ENCODE results near the gene GLS.
A peak's percentile ranks its signal among the peaks of the same experiment; 100 is the strongest.

GLS gene

DNA sequence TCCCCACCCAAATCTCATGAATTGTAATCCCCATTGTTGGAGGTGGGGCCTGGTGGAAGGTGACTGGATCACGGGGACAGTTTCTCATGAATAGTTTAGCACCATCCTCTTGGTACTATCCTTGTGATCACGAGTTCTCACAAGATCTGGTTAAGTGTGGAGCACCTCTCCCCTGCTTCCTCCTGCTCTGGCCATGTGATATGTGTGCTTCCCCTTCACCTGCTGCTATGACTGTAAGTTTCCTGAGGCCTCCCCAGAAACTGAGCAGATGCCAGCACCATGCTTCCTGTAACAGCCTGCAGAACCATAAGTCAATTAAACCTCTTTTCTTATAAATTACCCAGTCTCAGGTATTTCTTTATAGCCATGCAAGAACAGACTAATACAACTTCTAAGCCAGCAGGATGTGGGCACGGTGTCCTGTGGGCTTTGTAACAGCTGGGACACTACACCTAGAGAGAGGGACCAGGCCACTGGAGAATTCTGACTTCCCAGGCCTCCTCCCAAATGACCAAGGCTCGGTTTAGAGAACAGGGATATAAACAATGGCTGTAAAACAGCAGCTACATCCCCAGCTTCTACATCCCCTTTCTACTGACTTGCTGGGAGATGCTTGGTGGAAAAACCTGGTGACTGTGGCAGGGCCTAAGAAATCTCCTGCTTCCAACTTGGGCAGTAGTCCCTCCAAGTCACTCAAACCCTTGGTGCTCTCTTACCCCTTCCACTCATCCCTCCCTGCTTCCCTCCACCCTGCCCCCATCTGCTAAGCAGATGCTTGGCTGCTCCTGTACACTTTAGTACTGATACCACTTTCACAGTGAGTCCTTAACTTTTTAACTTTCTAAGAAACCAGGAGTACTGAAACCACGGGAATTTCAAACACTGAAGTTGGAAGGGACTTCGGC, 123.0 kb downstream of the GLS start:
- Mint-ChIP-seq H3K27ac (peak overlapping the region; percentile 60), H3K36me3 (ENCODE audit: low read depth) (peaks cover 100% of the 10 kb centered on the region), H3K4me3 (no peak overlapping the region), H3K9me3 (peaks cover 21% of the 10 kb centered on the region), H3K27me3 (no peaks in the 10 kb centered on the region), H3K4me1 (ENCODE audit: low read depth) (peaks cover 91% of the 10 kb centered on the region)
- DNase-seq = no peak

DNA sequence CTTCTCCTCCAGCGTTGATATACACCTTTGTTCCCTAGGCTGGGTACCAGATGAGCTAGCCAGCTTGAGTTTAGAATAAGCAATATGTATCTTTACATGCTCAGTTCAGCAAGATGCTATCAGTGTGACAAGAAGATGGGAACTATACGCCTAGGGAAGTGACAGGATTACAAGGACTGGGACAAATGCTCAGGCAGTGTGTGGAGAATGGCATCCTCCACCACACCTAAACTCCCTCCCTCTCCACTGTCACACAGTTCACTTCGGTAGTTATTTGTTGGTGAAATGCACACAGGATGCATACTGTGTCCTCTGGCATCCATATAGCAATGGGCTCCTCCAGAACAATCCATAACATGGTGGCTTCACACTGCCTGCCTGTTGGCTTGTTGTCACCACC, 125.7 kb downstream of the GLS start:
- H3K4me1 Mint-ChIP-seq (ENCODE audit: low read depth) = peaks cover 86% of the 10 kb centered on the region
- DNase-seq = no peak
- H3K36me3 Mint-ChIP-seq (ENCODE audit: low read depth) = peaks cover 90% of the 10 kb centered on the region
- H3K27ac Mint-ChIP-seq = peak overlapping the region; percentile 62
- no peaks in the 10 kb centered on the region for H3K27me3 Mint-ChIP-seq
- H3K9me3 Mint-ChIP-seq = peaks cover 21% of the 10 kb centered on the region
- no peak overlapping the region for H3K4me3 Mint-ChIP-seq

DNA sequence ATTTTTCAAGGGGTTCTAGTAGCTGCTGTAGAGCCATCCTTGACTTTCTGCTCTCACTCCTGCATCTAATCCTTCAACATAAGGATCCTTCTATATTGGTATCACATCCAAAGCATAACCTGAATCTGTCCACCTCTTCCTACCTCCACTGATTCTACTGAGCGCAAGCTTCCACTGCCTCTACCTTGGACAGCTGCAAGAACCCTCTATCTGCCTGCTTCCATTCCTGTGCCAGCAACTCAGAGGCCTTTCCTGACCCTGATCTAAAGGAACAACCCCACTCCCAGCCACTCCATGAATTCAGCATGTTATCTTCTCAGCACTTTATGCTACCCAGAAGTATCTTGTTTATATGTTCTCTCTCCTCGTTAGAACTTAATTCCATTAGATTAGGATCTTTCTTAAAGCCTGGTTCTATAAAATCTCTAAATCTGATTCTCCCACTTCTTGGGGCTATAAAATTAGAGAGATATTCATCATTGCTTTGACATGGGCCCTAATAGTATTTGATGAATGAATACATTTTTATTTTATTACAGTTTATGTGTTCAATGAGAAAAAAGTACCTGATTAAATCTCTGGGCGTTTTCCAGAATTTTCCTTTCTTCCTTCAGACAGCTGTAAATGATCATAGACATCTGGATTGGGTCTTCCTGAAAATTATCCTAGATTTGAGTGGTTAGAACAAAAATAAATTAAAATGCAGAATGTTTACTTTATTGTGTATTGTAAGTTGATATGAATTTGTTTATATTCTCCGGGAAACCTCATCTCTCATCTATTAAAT, 126.6 kb downstream of the GLS start:
- H3K9me3 Mint-ChIP-seq = peaks cover 21% of the 10 kb centered on the region
- peaks cover 83% of the 10 kb centered on the region for H3K4me1 Mint-ChIP-seq (ENCODE audit: low read depth)
- no peak overlapping the region for H3K4me3 Mint-ChIP-seq
- peak overlapping the region; percentile 15 for H3K27ac Mint-ChIP-seq
- no peaks in the 10 kb centered on the region for H3K27me3 Mint-ChIP-seq
- DNase-seq = no peak
- peaks cover 81% of the 10 kb centered on the region for H3K36me3 Mint-ChIP-seq (ENCODE audit: low read depth)

DNA sequence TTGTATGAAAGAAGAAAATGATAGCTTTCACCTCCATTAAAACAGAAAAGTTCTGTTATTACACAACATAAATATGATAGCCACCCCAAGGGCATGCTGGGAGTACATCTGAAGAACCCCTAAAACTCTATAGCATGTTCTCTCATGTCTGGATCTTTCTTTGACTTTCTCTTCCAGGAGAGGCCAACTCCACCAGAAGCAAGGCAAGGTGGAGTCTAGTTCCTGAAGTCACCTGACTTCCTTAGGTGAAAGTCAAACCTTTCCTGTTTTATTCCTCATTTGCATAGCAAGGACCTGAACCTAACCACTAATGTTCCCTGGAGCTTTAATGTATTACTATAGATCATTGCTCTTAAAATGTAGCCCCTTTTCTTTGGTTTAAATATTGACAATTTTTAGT, 127.7 kb downstream of the GLS start:
- no peak for DNase-seq
- H3K27me3 Mint-ChIP-seq = no peaks in the 10 kb centered on the region
- H3K36me3 Mint-ChIP-seq (ENCODE audit: low read depth) = peaks cover 70% of the 10 kb centered on the region
- peaks cover 19% of the 10 kb centered on the region for H3K9me3 Mint-ChIP-seq
- H3K4me1 Mint-ChIP-seq (ENCODE audit: low read depth) = peaks cover 73% of the 10 kb centered on the region
- peak overlapping the region; percentile 60 for H3K27ac Mint-ChIP-seq
- H3K4me3 Mint-ChIP-seq = peak overlapping the region; percentile 6

DNA sequence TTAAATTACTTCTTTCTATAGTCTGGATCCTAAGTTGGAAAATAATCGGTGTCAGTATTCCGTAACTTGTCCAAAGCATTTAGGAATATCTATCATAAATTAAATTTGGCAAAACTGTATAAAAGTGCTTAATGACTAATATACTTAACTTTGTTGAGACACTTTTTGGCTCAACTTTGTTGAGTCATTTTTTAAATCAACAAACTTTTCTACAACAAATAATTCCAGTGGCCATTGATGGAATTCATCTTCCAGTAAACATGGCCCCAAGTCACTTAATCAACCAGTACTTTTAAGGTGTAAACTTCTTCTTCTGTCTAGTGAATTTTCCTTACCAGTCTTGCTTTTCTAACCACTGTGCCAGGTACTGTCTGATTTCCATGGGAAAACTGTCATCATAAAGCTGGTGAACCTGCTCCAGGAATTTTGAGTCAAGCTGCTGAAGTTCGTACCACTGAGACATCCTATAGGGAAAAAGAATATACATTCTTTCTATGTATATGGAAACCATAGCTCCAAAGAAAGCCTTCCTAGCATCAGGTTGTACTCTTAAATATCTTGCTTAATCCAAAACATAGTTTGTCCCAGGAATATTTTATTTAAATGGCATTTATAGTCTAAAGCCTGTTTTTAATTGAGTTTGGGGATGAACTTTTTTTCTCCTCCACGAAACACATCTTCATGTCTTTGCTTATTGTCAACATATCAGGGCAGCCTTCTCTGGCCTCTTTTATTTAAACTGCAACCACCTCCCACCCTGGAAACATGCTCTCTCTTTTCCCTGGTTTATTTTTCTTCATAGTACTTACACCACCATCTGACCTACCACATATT, 129.1 kb downstream of the GLS start:
- peak overlapping the region; percentile 83 for H3K27ac Mint-ChIP-seq
- DNase-seq = no peak
- peaks cover 7% of the 10 kb centered on the region for H3K9me3 Mint-ChIP-seq
- H3K4me1 Mint-ChIP-seq (ENCODE audit: low read depth) = peaks cover 60% of the 10 kb centered on the region
- peak overlapping the region; percentile 42 for H3K4me3 Mint-ChIP-seq
- H3K36me3 Mint-ChIP-seq (ENCODE audit: low read depth) = peaks cover 56% of the 10 kb centered on the region
- H3K27me3 Mint-ChIP-seq = no peaks in the 10 kb centered on the region

DNA sequence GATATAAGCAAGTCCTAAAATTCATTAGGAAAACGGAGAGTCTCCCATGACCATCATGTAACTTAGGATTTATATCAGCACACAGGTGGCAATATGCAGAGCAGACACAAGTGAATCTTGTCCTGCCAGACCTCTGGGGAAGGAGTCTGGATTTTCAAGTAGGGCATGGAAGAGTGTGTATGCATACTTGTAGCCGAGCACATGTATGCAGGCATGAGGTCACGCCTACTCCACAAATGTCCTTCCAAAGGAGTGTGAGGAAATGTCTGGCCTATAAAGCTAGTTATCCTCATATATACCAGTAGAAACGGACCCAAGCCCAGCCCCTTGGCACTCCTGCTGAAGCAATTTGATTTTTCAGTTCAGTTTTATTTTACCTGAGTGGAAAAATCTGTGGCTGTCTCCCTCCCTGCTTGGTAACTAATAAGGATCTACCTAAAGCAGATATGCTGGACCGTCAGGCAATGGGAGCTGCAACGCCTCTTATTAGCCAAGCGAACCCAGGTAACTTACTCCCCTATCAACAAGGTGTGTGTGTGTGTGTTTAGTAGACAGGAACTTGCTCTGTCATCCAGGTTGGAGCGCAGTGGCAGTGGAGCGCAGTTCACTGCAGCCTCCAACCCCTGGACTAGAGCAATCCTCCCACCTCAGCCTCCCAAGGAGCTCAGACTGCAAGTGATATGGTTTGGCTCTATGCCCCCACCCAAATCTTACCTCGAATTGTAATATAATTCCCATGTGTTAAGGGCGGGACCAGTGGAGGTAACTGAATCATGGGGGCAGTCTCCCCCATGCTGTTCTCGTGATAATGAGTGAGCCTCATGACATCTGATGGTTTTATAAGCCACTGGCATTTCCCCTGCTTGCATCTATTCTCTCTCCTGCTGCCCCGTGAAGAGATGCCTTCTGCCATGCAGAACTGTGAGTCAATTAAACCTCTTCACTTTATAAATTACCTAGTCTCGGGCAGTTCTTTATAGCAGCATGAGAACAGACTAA, 130.6 kb downstream of the GLS start:
- DNase-seq = no peak
- H3K27ac Mint-ChIP-seq = no peak overlapping the region
- peaks cover 48% of the 10 kb centered on the region for H3K4me1 Mint-ChIP-seq (ENCODE audit: low read depth)
- peaks cover 45% of the 10 kb centered on the region for H3K36me3 Mint-ChIP-seq (ENCODE audit: low read depth)
- no peaks in the 10 kb centered on the region for H3K27me3 Mint-ChIP-seq
- H3K4me3 Mint-ChIP-seq = no peak overlapping the region
- H3K9me3 Mint-ChIP-seq = peaks cover 7% of the 10 kb centered on the region

DNA sequence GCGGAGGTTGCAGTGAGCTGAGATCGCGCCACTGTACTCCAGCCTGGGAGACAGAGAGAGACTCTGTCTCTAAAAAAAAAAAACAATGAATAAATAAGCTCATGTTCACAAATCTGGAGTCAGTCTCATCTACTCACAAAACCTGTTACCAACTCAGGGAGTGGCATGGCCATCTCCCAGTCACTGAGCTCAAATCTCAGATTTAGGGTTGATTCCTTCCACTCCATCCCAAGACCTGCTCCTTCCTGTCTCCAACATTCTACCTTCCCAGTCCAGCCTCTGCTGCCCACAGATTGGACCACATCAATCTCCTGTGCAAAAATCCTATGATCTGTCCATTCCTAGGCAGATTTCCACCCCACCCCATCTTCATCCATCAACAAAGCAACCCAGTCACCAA, 131.7 kb downstream of the GLS start:
- Mint-ChIP-seq H3K9me3 (peaks cover 10% of the 10 kb centered on the region), H3K4me3 (no peak overlapping the region), H3K27me3 (no peaks in the 10 kb centered on the region), H3K27ac (no peak overlapping the region), H3K4me1 (ENCODE audit: low read depth) (peaks cover 38% of the 10 kb centered on the region), H3K36me3 (ENCODE audit: low read depth) (peaks cover 33% of the 10 kb centered on the region)
- no peak for DNase-seq

DNA sequence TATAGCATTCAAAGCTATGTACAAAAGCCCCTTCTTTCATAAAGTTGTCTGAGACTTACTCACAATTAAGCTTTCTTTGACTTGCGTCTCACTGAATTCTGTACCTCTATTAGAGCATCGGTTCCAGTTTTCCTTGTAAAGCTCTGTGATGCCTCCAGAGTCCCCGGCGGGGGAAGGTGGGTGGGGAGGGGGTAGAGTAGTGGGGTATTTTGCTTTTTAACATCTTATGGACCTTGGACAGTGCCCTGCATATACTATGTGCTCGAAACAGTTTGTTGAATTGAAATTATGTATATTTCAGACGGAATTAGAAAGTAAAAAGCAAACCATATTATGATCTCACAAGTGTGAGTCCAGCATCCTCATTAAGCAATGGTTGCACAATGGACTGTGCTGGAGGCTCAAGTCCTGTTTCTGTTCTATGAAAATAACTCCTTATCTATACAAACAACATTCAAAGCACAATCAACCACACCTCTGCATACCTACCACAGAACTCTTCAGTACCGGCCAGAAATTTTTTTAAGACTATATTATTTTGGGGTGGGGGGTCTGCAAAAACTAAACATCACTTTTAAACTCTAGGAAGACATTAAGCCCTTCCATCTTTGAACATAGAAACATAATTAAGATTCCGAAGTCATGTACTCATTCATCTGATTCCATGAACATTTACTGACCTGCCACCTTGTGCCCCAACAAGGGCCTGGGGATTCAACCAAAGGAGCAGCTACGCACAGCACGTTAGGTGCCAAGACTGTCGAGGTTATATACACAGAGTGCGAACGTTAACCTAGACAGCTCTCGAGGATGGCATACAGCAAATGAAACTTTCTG, 132.4 kb downstream of the GLS start:
- Mint-ChIP-seq H3K27ac (no peak overlapping the region), H3K27me3 (no peaks in the 10 kb centered on the region), H3K4me1 (ENCODE audit: low read depth) (peaks cover 36% of the 10 kb centered on the region), H3K4me3 (no peak overlapping the region), H3K9me3 (peaks cover 10% of the 10 kb centered on the region), H3K36me3 (ENCODE audit: low read depth) (peaks cover 26% of the 10 kb centered on the region)
- no peak for DNase-seq

DNA sequence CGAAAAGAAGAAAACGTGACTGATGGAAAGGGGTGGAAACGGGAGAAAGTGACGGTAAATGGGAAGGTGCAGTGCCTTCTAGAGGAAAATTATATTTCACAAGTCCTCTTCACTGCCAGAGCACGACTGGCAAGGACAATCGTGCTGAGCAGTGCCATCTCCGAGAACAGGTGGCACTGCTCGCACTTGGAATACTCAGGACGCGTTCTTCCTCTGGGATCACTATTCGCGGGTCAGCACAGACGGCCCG, 133.0 kb downstream of the GLS start:
- no peak overlapping the region for H3K27ac Mint-ChIP-seq
- peaks cover 36% of the 10 kb centered on the region for H3K4me1 Mint-ChIP-seq (ENCODE audit: low read depth)
- DNase-seq = no peak
- peaks cover 10% of the 10 kb centered on the region for H3K9me3 Mint-ChIP-seq
- H3K36me3 Mint-ChIP-seq (ENCODE audit: low read depth) = peaks cover 21% of the 10 kb centered on the region
- H3K4me3 Mint-ChIP-seq = no peak overlapping the region
- H3K27me3 Mint-ChIP-seq = no peaks in the 10 kb centered on the region

DNA sequence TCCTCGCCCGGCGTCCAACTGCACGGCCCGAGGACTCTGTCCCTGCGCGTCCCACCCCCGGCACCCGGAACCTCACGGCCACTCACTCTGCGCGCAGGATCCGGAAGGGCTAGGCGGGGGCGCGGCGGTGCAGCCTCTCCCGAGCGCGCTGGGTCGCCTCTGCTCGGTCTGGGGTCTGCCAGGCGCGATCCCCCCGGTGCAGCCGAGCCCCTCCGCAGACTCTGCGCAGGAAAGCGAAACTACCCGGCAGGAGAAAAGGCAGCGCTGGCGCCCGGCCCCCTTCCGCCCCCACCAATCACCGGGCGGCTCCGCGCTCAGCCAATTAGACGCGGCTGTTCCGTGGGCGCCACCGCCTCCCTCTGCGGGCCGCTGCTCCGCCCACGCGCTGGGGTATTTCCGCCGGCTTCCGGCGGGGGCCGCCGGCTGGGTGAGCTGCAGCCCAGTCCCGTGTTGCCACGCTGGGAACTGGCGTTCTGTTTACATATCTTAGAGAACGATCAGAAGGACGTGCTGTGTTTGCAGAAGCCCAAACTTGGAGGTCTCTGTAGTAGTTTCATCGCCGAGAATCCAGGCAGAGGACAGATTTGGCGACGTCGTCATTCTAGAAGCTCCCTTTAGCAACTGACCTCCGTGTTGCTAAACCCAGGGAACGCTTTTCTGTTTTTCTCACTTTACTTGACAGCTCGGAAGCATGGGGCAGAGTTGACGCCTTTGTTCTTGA, 133.5 kb downstream of the GLS start, which contains the start of gene STAT1:
STAT1 (minus strand) TSS at position 240 of the 721 bp plus-strand sequence. CDS start 4,168 bp downstream, outside the sequence.
- peak; percentile 99 for DNase-seq
- Mint-ChIP-seq H3K9me3 (peaks cover 10% of the 10 kb centered on the region), H3K4me3 (no peak within 1 kb of the TSS), H3K27ac (no peak within 1 kb of the TSS), H3K27me3 (no peaks in the 10 kb centered on the region), H3K36me3 (ENCODE audit: low read depth) (peaks cover 17% of the 10 kb centered on the region), H3K4me1 (ENCODE audit: low read depth) (peaks cover 37% of the 10 kb centered on the region)

DNA sequence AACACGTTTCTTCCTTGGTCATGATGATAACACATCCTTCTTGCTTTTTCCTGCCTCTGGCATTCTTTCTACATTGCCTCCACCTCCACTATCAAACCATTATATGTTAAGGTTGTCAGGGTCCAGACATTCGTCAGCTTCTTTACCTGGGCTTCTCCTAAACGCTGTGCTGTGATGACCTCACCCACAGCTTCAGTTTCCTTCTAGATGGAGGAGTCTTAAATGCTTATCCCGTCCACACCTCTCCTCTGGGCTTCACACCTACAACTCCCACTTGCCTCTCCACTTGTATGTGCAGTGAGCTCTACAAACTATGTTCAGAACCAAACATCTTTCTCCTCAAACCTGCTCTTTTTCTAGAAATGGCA, 134.0 kb downstream of the GLS start:
- Mint-ChIP-seq H3K27me3 (no peaks in the 10 kb centered on the region), H3K4me1 (ENCODE audit: low read depth) (peaks cover 39% of the 10 kb centered on the region), H3K27ac (no peak overlapping the region), H3K4me3 (no peak overlapping the region), H3K9me3 (peaks cover 10% of the 10 kb centered on the region), H3K36me3 (ENCODE audit: low read depth) (peaks cover 12% of the 10 kb centered on the region)
- no peak for DNase-seq
